HG03558 (cell line): ENCODE measurements around the gene EXOC3L1.
A peak's percentile ranks its signal among the peaks of the same experiment; 100 is the strongest.

Experiments used
- ATAC-seq: cut with Tn5 transposase; IDR thresholded peaks from one replicate; pipeline ENCODE4 v1.9.1; 2021; ENCODE audit warnings: moderate number of reproducible peaks; ENCODE audit not compliant: unreplicated experiment; ENCODE audit errors: extremely low read depth

The EXOC3L1 gene

GRCh38 chr16:67199011-67199807 lies 9.3 kb upstream of the EXOC3L1 start, which contains the start of gene ELMO3:
Gene ELMO3 (plus strand): TSS chr16:67199131. CDS start chr16:67199327, 196 bp downstream.
- ATAC-seq = no peak

GRCh38 chr16:67198238-67198734 lies 8.3 kb upstream of the EXOC3L1 start:
- no peak for ATAC-seq

- ATAC-seq = no peak
Observed at GRCh38 chr16:67197704-67198103, 7.8 kb upstream of the EXOC3L1 start.

- no peak for ATAC-seq
Observed at GRCh38 chr16:67196881-67197280, 6.9 kb upstream of the EXOC3L1 start.

- no peak for ATAC-seq
Observed at GRCh38 chr16:67195676-67196075, 5.7 kb upstream of the EXOC3L1 start.

GRCh38 chr16:67194260-67194659 lies 4.3 kb upstream of the EXOC3L1 start:
- ATAC-seq = no peak

GRCh38 chr16:67193536-67193935 lies 3.6 kb upstream of the EXOC3L1 start:
- no peak for ATAC-seq

- ATAC-seq = no peak
Observed at GRCh38 chr16:67192781-67193361, 2.9 kb upstream of the EXOC3L1 start.

- peak; percentile 66 for ATAC-seq
Observed at GRCh38 chr16:67191995-67192681, 2.2 kb upstream of the EXOC3L1 start, which contains the start of gene E2F4. Gene E2F4 (plus strand): TSS chr16:67192155. CDS start chr16:67192228, 73 bp downstream.

GRCh38 chr16:67191411-67191994 lies 1.6 kb upstream of the EXOC3L1 start:
- no peak for ATAC-seq

- no peak for ATAC-seq
Observed at GRCh38 chr16:67190448-67191399, 788 bp upstream of the EXOC3L1 start.

GRCh38 chr16:67188798-67189197 lies 1.1 kb downstream of the EXOC3L1 start:
- no peak for ATAC-seq

- ATAC-seq = no peak
Observed at GRCh38 chr16:67188323-67188722, 1.6 kb downstream of the EXOC3L1 start.

- ATAC-seq = no peak
Observed at GRCh38 chr16:67187175-67187890, 2.6 kb downstream of the EXOC3L1 start.

- ATAC-seq = no peak
Observed at GRCh38 chr16:67186550-67186950, 3.4 kb downstream of the EXOC3L1 start.

- no peak for ATAC-seq
Observed at GRCh38 chr16:67185651-67186134, 4.2 kb downstream of the EXOC3L1 start.

GRCh38 chr16:67184995-67185650 lies 4.8 kb downstream of the EXOC3L1 start:
- no peak for ATAC-seq

GRCh38 chr16:67184453-67184994 lies 5.4 kb downstream of the EXOC3L1 start:
- ATAC-seq = no peak
